LNCAP (cell line): ENCODE data around the gene MFRP.

ENCODE experiments used
- TF ChIP-seq, protein P1 (sequence below): fragments of 450-650 bp; IDR thresholded peaks from 2 replicates; pipeline ENCODE4 v1.5.1; 2017; ENCODE audit warnings: mild to moderate bottlenecking

MFRP gene

DNA sequence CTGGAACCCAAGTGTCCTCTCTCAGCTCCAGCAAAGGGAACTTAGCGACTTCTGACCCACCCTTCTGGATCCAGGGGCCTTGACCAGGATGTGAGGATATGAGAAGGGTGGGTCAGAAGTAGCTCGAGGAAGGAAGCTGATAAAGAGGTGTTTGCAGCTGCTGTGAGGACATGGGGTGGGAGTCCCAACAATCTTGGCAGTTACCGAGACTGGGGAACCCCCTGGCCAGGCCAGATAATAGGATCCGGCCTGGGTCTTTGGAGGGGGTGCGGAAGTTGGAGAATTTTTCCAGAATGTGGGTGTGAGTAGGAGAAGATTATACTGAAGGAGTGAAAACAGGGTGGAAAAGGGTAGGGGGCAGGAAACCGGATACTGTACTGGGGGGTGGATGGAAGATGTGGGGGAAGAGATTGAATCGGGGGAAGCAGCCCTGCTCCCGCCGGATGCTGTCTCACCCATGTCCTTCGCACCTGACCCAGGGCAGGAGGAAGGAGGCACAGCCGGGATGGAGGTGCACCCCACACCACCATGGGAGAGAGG is 26.7 kb downstream of the MFRP start:
- TF ChIP-seq, protein P1, sequence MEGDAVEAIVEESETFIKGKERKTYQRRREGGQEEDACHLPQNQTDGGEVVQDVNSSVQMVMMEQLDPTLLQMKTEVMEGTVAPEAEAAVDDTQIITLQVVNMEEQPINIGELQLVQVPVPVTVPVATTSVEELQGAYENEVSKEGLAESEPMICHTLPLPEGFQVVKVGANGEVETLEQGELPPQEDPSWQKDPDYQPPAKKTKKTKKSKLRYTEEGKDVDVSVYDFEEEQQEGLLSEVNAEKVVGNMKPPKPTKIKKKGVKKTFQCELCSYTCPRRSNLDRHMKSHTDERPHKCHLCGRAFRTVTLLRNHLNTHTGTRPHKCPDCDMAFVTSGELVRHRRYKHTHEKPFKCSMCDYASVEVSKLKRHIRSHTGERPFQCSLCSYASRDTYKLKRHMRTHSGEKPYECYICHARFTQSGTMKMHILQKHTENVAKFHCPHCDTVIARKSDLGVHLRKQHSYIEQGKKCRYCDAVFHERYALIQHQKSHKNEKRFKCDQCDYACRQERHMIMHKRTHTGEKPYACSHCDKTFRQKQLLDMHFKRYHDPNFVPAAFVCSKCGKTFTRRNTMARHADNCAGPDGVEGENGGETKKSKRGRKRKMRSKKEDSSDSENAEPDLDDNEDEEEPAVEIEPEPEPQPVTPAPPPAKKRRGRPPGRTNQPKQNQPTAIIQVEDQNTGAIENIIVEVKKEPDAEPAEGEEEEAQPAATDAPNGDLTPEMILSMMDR = no peak

DNA sequence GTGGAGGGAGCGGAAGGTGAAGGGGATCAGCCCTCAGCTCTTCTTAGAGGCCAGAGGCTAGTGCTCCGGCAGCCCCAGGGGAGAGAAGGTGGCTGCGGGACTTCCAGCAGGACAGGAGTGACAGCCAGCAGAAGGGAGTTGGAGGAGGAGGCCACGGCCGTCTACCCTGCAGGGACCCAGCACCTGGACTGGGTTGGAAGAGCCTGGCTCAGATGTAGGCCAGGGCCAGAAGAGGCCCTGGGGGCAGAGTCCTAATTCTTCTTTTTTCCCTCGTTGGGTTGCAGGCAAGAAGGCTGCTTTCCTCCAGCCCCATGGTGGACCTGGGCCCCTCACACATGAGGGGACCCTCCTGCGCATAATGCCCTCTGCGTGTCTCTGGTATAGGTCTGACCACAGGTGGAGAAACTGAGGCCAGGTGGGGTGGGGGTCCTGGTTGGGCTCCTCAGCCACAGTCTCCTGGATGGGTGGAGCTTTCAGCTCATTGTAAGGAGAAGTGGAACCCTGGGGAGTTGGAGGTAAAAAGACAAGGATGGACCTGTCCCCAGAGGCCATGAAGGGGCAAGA is 27.3 kb downstream of the MFRP start:
- TF ChIP-seq, protein P1 = no peak

DNA sequence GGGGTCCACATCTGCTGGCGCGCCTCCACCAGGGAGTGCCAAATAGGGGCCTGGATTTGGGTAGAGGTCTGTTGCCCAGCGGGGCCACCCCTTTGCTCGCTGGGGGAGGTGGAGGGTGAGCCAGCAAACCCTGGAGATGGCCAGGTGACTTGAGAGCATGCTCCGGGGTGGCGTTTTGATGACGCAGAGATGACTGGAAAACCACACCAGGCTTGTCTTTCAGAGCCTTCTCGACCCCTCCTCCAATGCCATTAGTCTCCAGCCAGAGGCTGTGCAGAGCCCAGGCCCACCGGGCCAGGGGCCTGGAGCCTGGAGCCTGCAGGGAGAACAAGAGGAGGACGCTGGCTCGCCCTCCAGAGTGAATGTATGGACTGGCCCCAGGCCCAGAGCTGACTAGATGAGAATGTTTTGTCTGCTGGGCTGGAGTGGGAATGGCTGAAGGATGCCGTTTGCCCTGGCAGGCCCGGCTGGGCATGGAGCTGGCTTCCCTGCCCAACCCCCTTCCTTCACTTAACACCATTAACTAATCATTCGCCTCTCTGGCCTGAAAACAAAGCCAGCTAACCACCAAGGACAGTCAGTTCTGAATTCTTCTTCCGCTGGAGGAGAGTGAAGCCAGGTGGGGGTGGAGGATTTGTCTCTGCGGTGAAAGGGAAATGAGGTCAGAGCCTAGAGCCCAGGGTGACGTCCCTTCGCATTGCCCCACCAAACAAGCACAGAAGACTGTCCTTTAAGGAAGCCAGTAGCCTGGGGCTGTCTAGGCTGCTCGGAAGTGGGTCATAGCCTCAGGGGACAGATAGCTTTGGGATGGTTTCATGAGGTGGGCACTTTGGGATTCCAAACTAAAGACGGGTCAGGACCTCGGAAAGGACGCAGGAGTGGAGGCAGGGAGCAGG is 28.0 kb downstream of the MFRP start:
- TF ChIP-seq, protein P1 = no peak

- TF ChIP-seq, protein P1 = no peak
Observed at GRCh38 chr11:119317592-119318239, 28.8 kb downstream of the MFRP start.

DNA sequence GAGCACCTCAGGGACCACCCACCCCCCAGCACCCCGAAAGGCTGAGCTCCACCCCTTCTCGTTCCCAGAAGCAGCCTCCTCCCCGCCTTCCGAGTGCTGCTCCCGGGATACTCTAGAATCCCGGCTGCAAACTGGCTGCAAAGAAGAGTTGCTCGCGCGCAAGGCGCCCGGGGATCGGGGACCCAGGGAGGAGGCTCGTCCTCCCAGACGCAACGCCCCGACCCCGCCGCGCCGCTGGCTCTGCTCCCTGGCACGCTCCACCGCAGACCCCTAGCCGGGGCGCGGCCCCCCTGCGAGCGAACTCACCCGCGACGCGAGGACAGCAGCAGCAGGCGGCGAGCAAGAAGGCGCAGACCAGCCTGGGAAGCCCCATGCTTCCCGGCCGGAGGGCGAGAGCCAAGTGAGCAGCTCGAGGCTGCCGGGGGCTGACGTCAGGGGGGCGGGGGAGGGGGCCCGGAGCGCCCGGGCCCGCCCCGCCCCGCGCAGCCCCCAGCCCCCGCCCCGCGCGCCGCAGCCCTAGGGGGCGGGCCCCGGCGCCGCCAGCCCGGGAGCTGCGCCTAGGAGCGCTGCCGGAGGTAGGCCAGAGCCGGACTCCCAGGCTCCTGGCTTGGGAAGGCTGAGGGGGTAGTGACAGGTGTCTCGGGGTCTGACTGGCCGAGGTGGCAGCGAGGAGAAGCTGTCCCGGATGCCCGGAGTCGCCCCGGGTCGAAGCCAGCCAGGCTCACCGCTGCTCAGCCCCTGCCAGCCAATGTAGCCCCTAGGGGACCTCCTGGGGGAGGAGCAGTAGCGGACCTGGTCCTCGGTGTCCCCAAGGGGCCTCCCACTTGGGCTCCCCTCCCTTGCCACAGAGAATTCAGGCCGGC is 29.5 kb downstream of the MFRP start, which contains the start of gene MCAM:
Gene MCAM (minus strand): TSS at position 402 of the 863 bp plus-strand sequence. CDS start 29 bp downstream, at position 373.
- TF ChIP-seq, protein P1 = no peak

- TF ChIP-seq, protein P1 = no peak
Observed at GRCh38 chr11:119316016-119316728, 30.3 kb downstream of the MFRP start.
